ENCODE data around the gene LINGO3.
"Not testable (repeated sequence)": the region's sequence is repeated elsewhere in the genome, so short reads cannot be mapped to it uniquely, and the experiment has no call there.

Gene LINGO3

GRCh38 chr19:2352121-2352520 lies 44.2 kb upstream of the LINGO3 start:
- no peak overlapping the region for H3K4me3 ChIP-seq (ENCODE audit: low read length)
- no peak for DNase-seq (ENCODE audit: low read depth)
- TF ChIP-seq, protein P1, sequence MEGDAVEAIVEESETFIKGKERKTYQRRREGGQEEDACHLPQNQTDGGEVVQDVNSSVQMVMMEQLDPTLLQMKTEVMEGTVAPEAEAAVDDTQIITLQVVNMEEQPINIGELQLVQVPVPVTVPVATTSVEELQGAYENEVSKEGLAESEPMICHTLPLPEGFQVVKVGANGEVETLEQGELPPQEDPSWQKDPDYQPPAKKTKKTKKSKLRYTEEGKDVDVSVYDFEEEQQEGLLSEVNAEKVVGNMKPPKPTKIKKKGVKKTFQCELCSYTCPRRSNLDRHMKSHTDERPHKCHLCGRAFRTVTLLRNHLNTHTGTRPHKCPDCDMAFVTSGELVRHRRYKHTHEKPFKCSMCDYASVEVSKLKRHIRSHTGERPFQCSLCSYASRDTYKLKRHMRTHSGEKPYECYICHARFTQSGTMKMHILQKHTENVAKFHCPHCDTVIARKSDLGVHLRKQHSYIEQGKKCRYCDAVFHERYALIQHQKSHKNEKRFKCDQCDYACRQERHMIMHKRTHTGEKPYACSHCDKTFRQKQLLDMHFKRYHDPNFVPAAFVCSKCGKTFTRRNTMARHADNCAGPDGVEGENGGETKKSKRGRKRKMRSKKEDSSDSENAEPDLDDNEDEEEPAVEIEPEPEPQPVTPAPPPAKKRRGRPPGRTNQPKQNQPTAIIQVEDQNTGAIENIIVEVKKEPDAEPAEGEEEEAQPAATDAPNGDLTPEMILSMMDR (conservative IDR thresholded peaks at IDR 0.05; ENCODE audit: low read length), result no peak

GRCh38 chr19:2351591-2351990 lies 43.6 kb upstream of the LINGO3 start:
- TF ChIP-seq, protein P1 (conservative IDR thresholded peaks at IDR 0.05; ENCODE audit: low read length), result no peak
- H3K4me3 ChIP-seq (ENCODE audit: low read length), result no peak overlapping the region
- no peak for DNase-seq (ENCODE audit: low read depth)

DNA sequence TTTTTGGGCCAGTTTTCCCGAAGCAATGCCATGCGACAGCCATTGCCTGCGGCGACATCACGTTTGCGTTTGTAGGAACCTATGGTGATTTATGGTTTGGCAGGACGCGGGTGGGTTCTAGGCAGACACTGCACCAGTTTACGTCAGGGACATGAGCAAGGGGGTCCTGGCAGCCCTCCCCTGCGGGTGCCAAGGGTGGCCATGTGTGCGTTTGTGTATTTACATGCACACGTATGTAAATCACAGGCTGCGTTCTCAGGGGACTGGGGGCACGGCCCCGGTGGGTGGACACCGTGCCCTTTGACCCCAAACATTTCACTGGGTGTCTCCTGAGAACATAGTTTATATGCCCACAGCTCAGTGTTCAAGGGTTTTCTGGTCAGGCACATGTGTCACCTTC lies 42.7 kb upstream of the LINGO3 start:
- no peak for DNase-seq (ENCODE audit: low read depth)
- no peak overlapping the region for H3K4me3 ChIP-seq (ENCODE audit: low read length)
- TF ChIP-seq, protein P1 (conservative IDR thresholded peaks at IDR 0.05; ENCODE audit: low read length), result no peak

DNA sequence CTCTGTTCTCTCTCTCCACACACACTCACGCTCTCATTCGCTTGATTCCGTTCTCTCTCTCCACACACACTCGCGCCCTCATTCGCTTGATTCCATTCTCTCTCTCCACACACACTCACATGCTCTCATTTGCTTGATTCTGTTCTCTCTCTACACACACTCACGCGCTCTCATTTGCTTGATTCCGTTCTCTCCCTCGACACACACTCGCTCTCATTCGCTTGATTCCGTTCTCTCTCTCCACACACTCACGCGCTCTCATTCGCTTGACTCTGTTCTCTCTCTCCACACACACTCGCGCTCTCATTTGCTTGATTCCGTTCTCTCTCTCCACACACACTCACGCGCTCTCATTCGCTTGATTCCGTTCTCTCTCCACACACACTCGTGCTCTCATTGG lies 41.9 kb upstream of the LINGO3 start:
- DNase-seq (ENCODE audit: low read depth); H3K4me3 ChIP-seq (ENCODE audit: low read length): not testable (repeated sequence)

DNA sequence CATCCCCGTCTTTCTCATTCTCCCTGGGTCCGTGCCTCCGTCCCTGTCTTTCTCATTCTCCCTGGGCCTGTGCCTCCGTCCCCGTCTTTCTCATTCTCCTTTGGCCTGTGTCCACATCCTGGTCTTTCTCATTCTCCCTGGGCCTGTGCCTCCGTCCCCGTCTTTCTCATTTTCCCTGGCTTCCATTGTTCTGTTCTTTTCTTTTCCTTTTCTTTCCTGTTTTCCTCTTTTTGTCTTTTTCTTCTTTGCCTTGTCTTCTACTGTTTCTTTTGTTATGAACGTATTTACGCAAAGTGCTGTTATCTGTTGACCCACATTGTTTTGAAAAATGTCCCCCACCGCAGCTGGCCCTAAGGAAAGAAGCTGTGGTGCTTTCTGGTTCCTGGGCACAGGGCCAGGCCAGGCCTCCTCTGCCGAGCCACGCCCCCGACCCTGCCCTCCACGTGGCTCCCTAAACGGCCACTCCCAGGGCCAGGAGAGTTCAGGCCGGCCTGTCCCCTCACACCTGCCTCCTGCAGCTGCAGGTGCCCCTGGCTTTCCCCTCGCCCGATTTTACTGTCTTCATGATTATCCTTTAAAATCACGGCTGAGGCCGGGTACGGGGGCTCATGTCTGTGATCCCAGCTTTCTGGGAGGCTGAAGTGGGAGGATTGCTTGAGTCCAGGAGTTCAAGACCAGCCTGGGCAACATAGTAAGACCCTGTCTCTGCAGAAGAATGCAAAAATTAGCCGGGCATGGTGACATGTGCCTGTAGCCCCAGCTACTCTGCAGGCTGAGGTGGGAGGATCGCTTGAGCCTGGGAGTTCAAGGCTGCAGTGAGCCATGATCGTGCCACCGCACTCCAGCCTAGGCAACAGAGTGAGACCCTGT lies 38.1 kb upstream of the LINGO3 start:
- no peak for DNase-seq (ENCODE audit: low read depth)
- no peak overlapping the region for H3K4me3 ChIP-seq (ENCODE audit: low read length)
- TF ChIP-seq, protein P1 (conservative IDR thresholded peaks at IDR 0.05; ENCODE audit: low read length), result no peak

- TF ChIP-seq, protein P1 (conservative IDR thresholded peaks at IDR 0.05; ENCODE audit: low read length), result no peak
- no peak for DNase-seq (ENCODE audit: low read depth)
- no peak overlapping the region for H3K4me3 ChIP-seq (ENCODE audit: low read length)
Observed at GRCh38 chr19:2345076-2345475, 37.1 kb upstream of the LINGO3 start.

DNA sequence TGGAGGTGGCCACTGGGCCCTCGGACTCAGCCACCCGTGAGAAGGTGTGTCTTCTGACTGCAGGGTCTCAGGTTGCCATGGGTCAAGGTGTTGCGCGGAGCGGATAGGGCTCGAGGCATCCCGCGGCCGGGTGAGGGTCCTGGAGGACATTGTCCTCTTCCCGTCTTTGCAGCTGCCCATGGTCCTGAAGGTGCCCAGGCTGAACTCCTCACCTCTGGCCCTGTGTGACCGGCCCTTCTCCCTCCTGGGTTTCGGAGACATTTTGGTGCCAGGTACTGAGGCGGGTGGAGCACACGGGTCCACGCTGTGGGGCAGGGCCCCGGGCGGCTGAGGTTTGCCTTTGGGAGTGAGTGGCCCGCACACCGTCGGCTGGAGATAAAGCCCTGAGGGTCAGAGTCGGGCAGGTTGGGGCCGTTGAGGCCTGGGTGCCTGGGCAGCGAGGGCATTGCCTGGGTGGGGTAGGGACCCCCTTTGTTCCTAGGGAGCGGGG lies 36.5 kb upstream of the LINGO3 start:
- TF ChIP-seq, protein P1 (conservative IDR thresholded peaks at IDR 0.05; ENCODE audit: low read length), result no peak
- DNase-seq (ENCODE audit: low read depth), result no peak
- H3K4me3 ChIP-seq (ENCODE audit: low read length), result no peak overlapping the region

Data from AG10803 (cell line).